ENCODE measurements around the gene CARD9.
"Not testable (repeated sequence)": the region's sequence is repeated elsewhere in the genome, so short reads cannot be mapped to it uniquely, and the experiment has no call there.

CARD9 gene

GRCh38 chr9:136322756-136323330 is 50.6 kb downstream of the CARD9 start:
- TF ChIP-seq CTCF (conservative IDR thresholded peaks at IDR 0.05) (no peak), ZFX (IDR thresholded peaks at IDR 0.05) (no peak)
- no peak overlapping the region for H3K27ac ChIP-seq

GRCh38 chr9:136321561-136321960 is 51.9 kb downstream of the CARD9 start:
- TF ChIP-seq ZFX (IDR thresholded peaks at IDR 0.05), result no peak
- TF ChIP-seq CTCF (conservative IDR thresholded peaks at IDR 0.05), result no peak
- no peak overlapping the region for H3K27ac ChIP-seq

- H3K27ac ChIP-seq, result not testable (repeated sequence)
Measured at GRCh38 chr9:136320972-136321371, 52.5 kb downstream of the CARD9 start.

GRCh38 chr9:136319955-136320354 is 53.5 kb downstream of the CARD9 start:
- not testable (repeated sequence) for H3K27ac ChIP-seq

- H3K27ac ChIP-seq, result not testable (repeated sequence)
Measured at GRCh38 chr9:136319244-136319643, 54.2 kb downstream of the CARD9 start.

- H3K27ac ChIP-seq, result no peak overlapping the region
- TF ChIP-seq CTCF (conservative IDR thresholded peaks at IDR 0.05) (no peak), ZFX (IDR thresholded peaks at IDR 0.05) (no peak)
Measured at GRCh38 chr9:136318776-136319241, 54.7 kb downstream of the CARD9 start.

- no peak overlapping the region for H3K27ac ChIP-seq
- TF ChIP-seq ZFX (IDR thresholded peaks at IDR 0.05), result no peak
- no peak for TF ChIP-seq CTCF (conservative IDR thresholded peaks at IDR 0.05)
Measured at GRCh38 chr9:136318111-136318775, 55.2 kb downstream of the CARD9 start.

GRCh38 chr9:136317695-136318094 is 55.8 kb downstream of the CARD9 start:
- TF ChIP-seq CTCF (conservative IDR thresholded peaks at IDR 0.05) (no peak), ZFX (IDR thresholded peaks at IDR 0.05) (no peak)
- H3K27ac ChIP-seq, result no peak overlapping the region

GRCh38 chr9:136316896-136317676 is 56.4 kb downstream of the CARD9 start:
- TF ChIP-seq CTCF (conservative IDR thresholded peaks at IDR 0.05) (no peak), ZFX (IDR thresholded peaks at IDR 0.05) (no peak)
- H3K27ac ChIP-seq, result no peak overlapping the region
